Superior temporal gyrus (tissue), 1 donor: ENCODE data around the gene GARIN1A.

Experiments
- DNase-seq: peaks from one replicate; pipeline ENCODE4 v3.0.0-alpha.2; 2016; ENCODE audit errors: extremely low spot score

The GARIN1A gene

DNA sequence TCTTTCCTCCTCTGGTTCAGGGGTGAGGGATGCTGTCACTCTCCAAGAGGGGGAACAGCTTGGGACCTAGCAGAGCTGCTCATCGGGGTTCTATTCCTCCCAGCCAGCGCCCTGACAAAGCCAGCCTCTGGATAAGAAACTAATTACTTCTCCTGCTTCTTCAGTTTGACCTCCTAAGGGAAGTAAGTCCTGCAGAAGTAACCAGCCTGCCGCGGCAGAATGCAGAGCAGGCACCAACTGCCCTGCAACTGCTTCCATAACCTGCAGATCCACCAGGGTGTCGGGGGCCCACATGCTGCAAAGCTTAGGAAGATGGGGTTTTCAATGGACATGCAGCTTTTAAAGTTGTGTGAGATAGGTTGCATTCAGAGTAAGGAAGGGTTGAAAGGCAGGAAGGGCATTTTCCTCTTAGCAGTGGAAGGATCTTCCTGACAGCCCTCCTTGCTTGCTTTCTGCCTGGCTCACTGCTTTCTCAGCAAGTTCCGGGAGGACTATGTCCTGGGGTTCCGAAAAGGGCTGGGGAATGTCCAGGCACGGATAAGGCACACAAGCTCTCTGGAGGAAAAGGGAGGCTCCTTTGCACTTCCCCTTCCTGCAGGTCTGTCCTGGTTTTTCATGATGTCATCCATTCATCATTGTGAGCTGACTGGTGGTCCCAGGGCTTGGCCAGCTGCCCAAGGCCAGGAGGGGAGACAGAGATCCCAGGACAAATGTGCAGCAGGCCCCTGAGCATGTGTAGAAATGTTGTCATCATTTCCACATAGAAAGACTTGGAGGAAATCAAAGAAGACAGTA is 42.8 kb downstream of the GARIN1A start:
- DNase-seq: no peak

DNA sequence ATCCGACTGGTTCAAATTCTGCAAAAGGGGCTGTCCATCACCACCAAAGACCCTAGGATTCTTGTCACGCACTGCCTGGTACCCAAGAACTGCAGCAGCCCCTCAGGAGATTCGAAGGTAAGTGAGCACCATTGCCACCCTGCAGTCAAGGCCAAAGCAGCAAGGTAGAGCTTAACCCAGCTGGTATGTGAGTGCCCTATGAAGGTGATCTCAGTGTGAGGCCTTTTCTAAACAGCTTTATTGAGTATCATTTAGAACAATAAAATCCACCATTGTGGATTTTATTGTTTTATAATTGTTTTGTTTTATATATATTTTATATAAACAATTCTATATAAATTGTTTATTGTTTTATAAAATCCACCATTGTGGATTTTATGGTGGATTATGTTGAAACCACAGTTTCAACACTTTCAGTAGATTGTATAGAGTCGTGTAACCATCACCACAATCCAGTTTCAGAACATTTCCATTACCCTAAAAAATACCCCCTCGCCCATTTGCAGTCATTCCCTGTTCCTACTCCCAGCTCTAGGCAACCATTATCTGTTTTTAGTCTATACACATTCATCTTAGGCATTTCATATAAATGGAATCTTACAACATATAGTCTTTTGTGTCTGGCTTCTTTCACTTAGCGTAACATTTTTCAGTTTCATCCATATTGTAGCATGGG is 47.0 kb downstream of the GARIN1A start:
- DNase-seq: no peak

GRCh38 chr7:128721376-128721775 is 49.3 kb downstream of the GARIN1A start:
- DNase-seq: no peak
